H9 (cell line): Measurements from ENCODE around the gene HTN3. TPM values are rescaled to one million over a fixed set of nuclear protein-coding genes. Genes with fewer than 3 reads are reported as not detected.
A peak's percentile ranks its signal among the peaks of the same experiment; 100 is the strongest.
"Not testable (repeated sequence)": the region's sequence is repeated elsewhere in the genome, so short reads cannot be mapped to it uniquely, and the experiment has no call there.

Experiments
- DNase-seq: peaks from one replicate; pipeline ENCODE4 v3.0.0-alpha.2; 2017
- H2AFZ ChIP-seq: one replicate; pipeline ENCODE4 v1.6.1; 2013; ENCODE audit warnings: mild to moderate bottlenecking, low read length, control low read depth, moderate library complexity
- H2AK5ac ChIP-seq: 2 replicates; pipeline ENCODE4 v1.6.1; 2013; ENCODE audit warnings: low read length, control low read depth, mixed read lengths; ENCODE audit not compliant: insufficient read length
- H2BK120ac ChIP-seq: one replicate; pipeline ENCODE4 v1.6.1; 2013; ENCODE audit warnings: low read depth, mild to moderate bottlenecking, low read length, control low read depth, inconsistent platforms; ENCODE audit not compliant: poor library complexity, severe bottlenecking
- H2BK12ac ChIP-seq: 2 replicates; pipeline ENCODE4 v1.6.1; 2013; ENCODE audit warnings: low read length, control low read depth, mixed read lengths, low read depth; ENCODE audit not compliant: insufficient read length
- H2BK15ac ChIP-seq: 2 replicates; pipeline ENCODE4 v1.6.1; 2013; ENCODE audit warnings: low read depth, low read length, control low read depth
- H2BK20ac ChIP-seq: one replicate; pipeline ENCODE4 v1.6.1; 2013; ENCODE audit warnings: low read depth, mild to moderate bottlenecking, low read length, control low read depth, inconsistent platforms; ENCODE audit not compliant: poor library complexity, severe bottlenecking
- H2BK5ac ChIP-seq: 2 replicates; pipeline ENCODE4 v1.6.1; 2013; ENCODE audit warnings: low read length, control low read depth, mixed read lengths; ENCODE audit not compliant: insufficient read length
- H3K14ac ChIP-seq: 2 replicates; pipeline ENCODE4 v1.6.1; 2013; ENCODE audit warnings: low read length, control low read depth; ENCODE audit not compliant: insufficient read depth
- H3K18ac ChIP-seq: 2 replicates; pipeline ENCODE4 v1.6.1; 2013; ENCODE audit warnings: low read depth, mild to moderate bottlenecking, mixed read lengths, low read length, control low read depth; ENCODE audit not compliant: insufficient read length
- H3K23ac ChIP-seq: 2 replicates; pipeline ENCODE4 v1.6.1; 2013; ENCODE audit warnings: low read length, control low read depth, mixed read lengths, low read depth; ENCODE audit not compliant: insufficient read length
- H3K23me2 ChIP-seq: 2 replicates; pipeline ENCODE4 v1.6.1; 2013; ENCODE audit warnings: low read depth, mild to moderate bottlenecking, mixed read lengths, low read length, control low read depth; ENCODE audit not compliant: insufficient read length, poor library complexity, severe bottlenecking
- H3K27ac ChIP-seq: 2 replicates; pipeline ENCODE4 v1.5.1; 2013; ENCODE audit warnings: low read length, control low read depth, mixed read lengths, low read depth; ENCODE audit not compliant: insufficient read length
- H3K27me3 ChIP-seq: 2 replicates; pipeline ENCODE4 v1.6.1; 2013; ENCODE audit warnings: low read length, control low read depth, inconsistent platforms; ENCODE audit not compliant: insufficient read depth
- H3K4ac ChIP-seq: 2 replicates; pipeline ENCODE4 v1.6.1; 2013; ENCODE audit warnings: low read depth, mild to moderate bottlenecking, control low read depth, inconsistent platforms, low read length, moderate library complexity
- H3K4me1 ChIP-seq: 2 replicates; pipeline ENCODE4 v1.6.1; 2013; ENCODE audit warnings: low read length, control low read depth, inconsistent platforms; ENCODE audit not compliant: insufficient read depth
- H3K4me2 ChIP-seq: 2 replicates; pipeline ENCODE4 v1.6.1; 2013; ENCODE audit warnings: low read length, control low read depth, mixed read lengths; ENCODE audit not compliant: insufficient read length, insufficient read depth
- H3K56ac ChIP-seq: 2 replicates; pipeline ENCODE4 v1.6.1; 2013; ENCODE audit warnings: low read depth, mild to moderate bottlenecking, mixed read lengths, low read length, control low read depth; ENCODE audit not compliant: insufficient read length
- H3K79me1 ChIP-seq: 2 replicates; pipeline ENCODE4 v1.6.1; 2013; ENCODE audit warnings: low read depth, mild to moderate bottlenecking, moderate library complexity, low read length, control low read depth, inconsistent platforms; ENCODE audit not compliant: insufficient read depth, poor library complexity, severe bottlenecking
- H3K79me2 ChIP-seq: 2 replicates; pipeline ENCODE4 v1.6.1; 2013; ENCODE audit warnings: low read length, control low read depth, inconsistent platforms; ENCODE audit not compliant: insufficient read depth
- H3K9ac ChIP-seq: 2 replicates; pipeline ENCODE4 v1.6.1; 2013; ENCODE audit warnings: low read length, control low read depth, mixed read lengths; ENCODE audit not compliant: insufficient read length; ENCODE audit errors: extremely low read depth
- H3K9me3 ChIP-seq: one replicate; pipeline ENCODE4 v1.6.1; 2013; ENCODE audit warnings: low read depth, low read length, inconsistent platforms; ENCODE audit not compliant: control insufficient read depth
- H3T11ph ChIP-seq: one replicate; pipeline ENCODE4 v1.6.1; 2013; ENCODE audit warnings: mild to moderate bottlenecking, low read length, control low read depth, inconsistent platforms
- H4K20me1 ChIP-seq: one replicate; pipeline ENCODE4 v1.6.1; 2013; ENCODE audit not compliant: control insufficient read depth, insufficient read length, insufficient read depth
- H4K5ac ChIP-seq: 2 replicates; pipeline ENCODE4 v1.6.1; 2013; ENCODE audit warnings: low read depth, mild to moderate bottlenecking, mixed read lengths, low read length, control low read depth; ENCODE audit not compliant: insufficient read length
- H4K8ac ChIP-seq: replicated peaks from 2 replicates; pipeline ENCODE4 v1.6.1; 2013; ENCODE audit warnings: low read length, control low read depth, mixed read lengths, low read depth; ENCODE audit not compliant: insufficient read length
- H4K91ac ChIP-seq: 2 replicates; pipeline ENCODE4 v1.6.1; 2013; ENCODE audit warnings: low read depth, mild to moderate bottlenecking, moderate library complexity, mixed read lengths, low read length, control low read depth; ENCODE audit not compliant: insufficient read length
- H3K27ac Mint-ChIP-seq, 3 experiments: 2 replicates in 2 of 3; 3 replicates in 1 of 3; pipeline ENCODE4 v1.8.0; 2020 to 2021; ENCODE audit warnings: mixed read lengths in 3 of 3, mild to moderate bottlenecking in 1 of 3, moderate library complexity in 1 of 3
- H3K27me3 Mint-ChIP-seq: 2 replicates; pipeline ENCODE4 v1.8.0; 2021; ENCODE audit warnings: low read depth, mild to moderate bottlenecking, moderate library complexity, mixed read lengths
- H3K36me3 Mint-ChIP-seq, 3 experiments: 2 replicates in 2 of 3; 3 replicates in 1 of 3; pipeline ENCODE4 v1.8.0; 2020 to 2021; ENCODE audit warnings: low read depth in 3 of 3, mixed read lengths in 3 of 3; ENCODE audit not compliant: insufficient read depth in 1 of 3
- H3K4me1 Mint-ChIP-seq, 2 experiments: 2 replicates each; pipeline ENCODE4 v1.8.0; 2020; ENCODE audit warnings: mixed read lengths in 2 of 2
- H3K4me3 Mint-ChIP-seq, 2 experiments: 2 replicates in 1 of 2; 3 replicates in 1 of 2; pipeline ENCODE4 v1.8.0; 2020 to 2021; ENCODE audit warnings: mild to moderate bottlenecking in 2 of 2, mixed read lengths in 2 of 2, moderate library complexity in 1 of 2
- H3K9me3 Mint-ChIP-seq, 2 experiments: 2 replicates in 1 of 2; 3 replicates in 1 of 2; pipeline ENCODE4 v1.8.0; 2020; ENCODE audit warnings: mild to moderate bottlenecking in 2 of 2, mixed read lengths in 2 of 2, moderate library complexity in 1 of 2
- total RNA-seq: library from RNA; stranded (reverse); gene quantifications from 2 replicates; pipeline ENCODE4 v1.2.1, GENCODE V29; 2021

The HTN3 gene
- total RNA-seq, 1 experiment from 2014 or later: not detected

- not testable (repeated sequence) for H3K27me3 Mint-ChIP-seq, H3K14ac ChIP-seq, H3K18ac ChIP-seq, H3K9me3 ChIP-seq, H2BK20ac ChIP-seq, H3K56ac ChIP-seq, H3K27ac Mint-ChIP-seq, H3K27ac ChIP-seq, H2BK15ac ChIP-seq, H4K8ac ChIP-seq, H4K20me1 ChIP-seq, H4K91ac ChIP-seq, H3K4ac ChIP-seq, H2AK5ac ChIP-seq, H3K23me2 ChIP-seq, H2BK12ac ChIP-seq, DNase-seq, H3T11ph ChIP-seq, H4K5ac ChIP-seq, H3K4me1 Mint-ChIP-seq, H2BK5ac ChIP-seq, H3K23ac ChIP-seq, H2AFZ ChIP-seq, H3K79me2 ChIP-seq, H3K27me3 ChIP-seq, H3K79me1 ChIP-seq, H3K4me1 ChIP-seq, H2BK120ac ChIP-seq, H3K4me2 ChIP-seq, H3K9ac ChIP-seq
- peaks cover 0 to 25% (median 3%) of the 10 kb centered on the region in 3 experiments; a peak in 4 of 7 replicates for H3K36me3 Mint-ChIP-seq
- H3K9me3 Mint-ChIP-seq: peaks cover 19 to 24% of the 10 kb centered on the region in 2 experiments
- peak overlapping the region in 1 of 2 experiments; percentile 9; a peak in 1 of 5 replicates for H3K4me3 Mint-ChIP-seq
Observed at GRCh38 chr4:70039928-70040327, 11.7 kb downstream of the HTN3 start.
